Esophagus squamous epithelium (tissue), 5 donors: ENCODE measurements around the gene LDLRAD4. TPM values are rescaled to one million over a fixed set of nuclear protein-coding genes. Genes with fewer than 3 reads are reported as not detected.
A peak's percentile ranks its signal among the peaks of the same experiment; 100 is the strongest.

Source experiments
- DNase-seq: peaks from one replicate; lab custom pipeline; 2025; lab: John Stamatoyannopoulos, UW
- H3K27ac ChIP-seq, 4 donors: fragments of 200-600 bp; sonication (generic); one replicate each; pipeline ENCODE4 v1.5.1; 2016 to 2019; ENCODE audit warnings: mild to moderate bottlenecking in 1 of 4
- H3K27me3 ChIP-seq, 4 donors: fragments of 200-600 bp; sonication (generic); 1 replicate in 3 of 4; 2 replicates in 1 of 4; pipeline versions ENCODE4 v1.5.1 to v1.6.0; 2017 to 2021; ENCODE audit warnings: antibody characterized with exemption in 1 of 4
- H3K36me3 ChIP-seq, 3 donors: fragments of 200-600 bp; sonication (generic); one replicate each; pipeline ENCODE4 v1.5.1; 2016 to 2019
- H3K4me1 ChIP-seq, 3 donors: fragments of 200-600 bp; sonication (generic); one replicate each; pipeline ENCODE4 v1.5.1; 2017 to 2019
- H3K4me3 ChIP-seq, 4 donors: fragments of 200-600 bp; sonication (generic); 1 replicate in 3 of 4; 2 replicates in 1 of 4; pipeline ENCODE4 v1.5.1; 2016 to 2019; ENCODE audit warnings: mild to moderate bottlenecking in 2 of 4, moderate library complexity in 1 of 4
- H3K9me3 ChIP-seq, 3 donors: fragments of 200-600 bp; sonication (generic); one replicate each; pipeline ENCODE4 v1.5.1; 2016 to 2019
- CTCF ChIP-seq, 6 experiments: fragments of 450-650 bp in 4 of 6; fragments of 200-600 bp in 2 of 6; sonication (generic) in 2 of 6; IDR thresholded peaks; one replicate each; pipeline ENCODE4 v1.5.1; 2016 to 2019; ENCODE audit warnings: antibody characterized with exemption in 6 of 6, mild to moderate bottlenecking in 4 of 6, moderate library complexity in 4 of 6
- POLR2A ChIP-seq, 4 donors: fragments of 450-650 bp; IDR thresholded peaks; one replicate each; pipeline ENCODE4 v1.6.1; 2017; ENCODE audit warnings: antibody characterized with exemption in 4 of 4, mild to moderate bottlenecking in 4 of 4, moderate library complexity in 3 of 4
- WGBS, 2 donors: methylation state at CpG; one replicate each; pipeline ENCODE4 v1.1.5; 2018; 5-methylcytosine and 5-hydroxymethylcytosine counted together
- intact Hi-C: fragments of 100-400 bp; cut with DNase I; formaldehyde crosslinking; loops from one replicate; pipeline ENCODE4 v1.15.0; 2022
- total RNA-seq, 4 donors: library from RNA; depleted of rRNA; stranded (reverse); fragments of >200 nt; gene quantifications; one replicate each; pipeline ENCODE4 v1.1.0, GENCODE V29; 2016
- donor health status: DM: yes; HTN: yes; CAD: no.

The LDLRAD4 gene
- total RNA-seq, 4 donors from 2014 or later, result 0.91 to 17.9 (median 6.8) TPM

GRCh38 chr18:13434854-13435253 lies 216.3 kb downstream of the LDLRAD4 start:
- Histone ChIP-seq H3K27me3 (no peaks in the 10 kb centered on the region), H3K4me3 (no peak overlapping the region), H3K9me3 (no peaks in the 10 kb centered on the region), H3K36me3 (no peaks in the 10 kb centered on the region), H3K4me1 (peaks cover 0 to 14% (median 0%) of the 10 kb centered on the region in 3 donors), H3K27ac (peak overlapping the region in 1 of 4 donors; percentile 45)
- TF ChIP-seq POLR2A (IDR thresholded peaks at IDR 0.05) (no peak), CTCF (IDR thresholded peaks at IDR 0.05) (no peak)
- intact Hi-C loops, result no loop called here
- DNase-seq, result no peak
- 75 to 79% methylated on average over 5 of the region's 5 CpGs for WGBS, 2 donors

- WGBS, 2 donors, result 69 to 75% methylated on average over 6 to 7 of the region's 7 CpGs
- DNase-seq, result no peak
- Histone ChIP-seq H3K4me3 (no peak overlapping the region), H3K4me1 (peaks cover 0 to 14% (median 0%) of the 10 kb centered on the region in 3 donors), H3K9me3 (no peaks in the 10 kb centered on the region), H3K27ac (peak overlapping the region in 3 of 4 donors; percentile 1 to 54 (median 45)), H3K27me3 (no peaks in the 10 kb centered on the region), H3K36me3 (no peaks in the 10 kb centered on the region)
- no peak for TF ChIP-seq CTCF (IDR thresholded peaks at IDR 0.05)
- no peak for TF ChIP-seq POLR2A (IDR thresholded peaks at IDR 0.05)
- intact Hi-C loops, result no loop called here
Observed at GRCh38 chr18:13435586-13436333, 217.2 kb downstream of the LDLRAD4 start.

- Histone ChIP-seq H3K27ac (peak overlapping the region in 2 of 4 donors; percentile 45 to 54), H3K4me1 (peaks cover 0 to 14% (median 0%) of the 10 kb centered on the region in 3 donors), H3K4me3 (no peak overlapping the region), H3K9me3 (no peaks in the 10 kb centered on the region), H3K36me3 (no peaks in the 10 kb centered on the region), H3K27me3 (no peaks in the 10 kb centered on the region)
- intact Hi-C loops, result no loop called here
- no peak for TF ChIP-seq CTCF (IDR thresholded peaks at IDR 0.05)
- no peak for TF ChIP-seq POLR2A (IDR thresholded peaks at IDR 0.05)
- WGBS, 2 donors, result 69 to 77% methylated on average over 8 of the region's 8 CpGs
- DNase-seq, result no peak
Observed at GRCh38 chr18:13436576-13436975, 218.0 kb downstream of the LDLRAD4 start.

GRCh38 chr18:13437034-13437433 lies 218.5 kb downstream of the LDLRAD4 start:
- no peaks in the 10 kb centered on the region for H3K27me3 ChIP-seq
- DNase-seq, result no peak
- H3K9me3 ChIP-seq, result no peaks in the 10 kb centered on the region
- H3K36me3 ChIP-seq, result no peaks in the 10 kb centered on the region
- intact Hi-C loops, result no loop called here
- peaks cover 0 to 14% (median 0%) of the 10 kb centered on the region in 3 donors for H3K4me1 ChIP-seq
- TF ChIP-seq POLR2A (IDR thresholded peaks at IDR 0.05), result no peak
- no peak for TF ChIP-seq CTCF (IDR thresholded peaks at IDR 0.05)
- H3K4me3 ChIP-seq, result no peak overlapping the region
- H3K27ac ChIP-seq, result peak overlapping the region in 1 of 4 donors; percentile 28
- WGBS, 2 donors, result 82 to 90% methylated on average over 6 of the region's 6 CpGs

GRCh38 chr18:13437796-13438506 lies 219.4 kb downstream of the LDLRAD4 start:
- Histone ChIP-seq H3K36me3 (no peaks in the 10 kb centered on the region), H3K27me3 (no peaks in the 10 kb centered on the region), H3K4me1 (peaks cover 0 to 14% (median 0%) of the 10 kb centered on the region in 3 donors), H3K9me3 (no peaks in the 10 kb centered on the region), H3K4me3 (no peak overlapping the region), H3K27ac (peak overlapping the region in 2 of 4 donors; percentile 9 to 41)
- intact Hi-C loops, result no loop called here
- TF ChIP-seq POLR2A (IDR thresholded peaks at IDR 0.05) (no peak), CTCF (IDR thresholded peaks at IDR 0.05) (no peak)
- 70 to 76% methylated on average over 11 to 13 of the region's 17 CpGs for WGBS, 2 donors
- DNase-seq, result no peak
